K562 (cell line): ENCODE measurements around the gene SCAMP5. TPM values are rescaled to one million over a fixed set of nuclear protein-coding genes. Genes with fewer than 3 reads are reported as not detected.

Experiments
- ATAC-seq: fragments of 200-7000 bp; cut with Tn5 transposase; 3 replicates; pipeline ENCODE4 v1.9.1; 2020; ENCODE audit warnings: moderate library complexity
- BruUV-seq: library from RNA; stranded (reverse); fragments of 400-500 nt; replicated peaks from 2 replicates; lab custom pipeline; 2021; lab: Mats Ljungman, UMichigan
- CTCF ChIA-PET: fragments of 300-600 bp; formaldehyde crosslinking; extraction: SDS; loops from one replicate; lab custom pipeline; 2021; ENCODE audit warnings: low intra/inter-chr PET ratio; lab: Yijun Ruan, JAX
- POLR2A ChIA-PET: fragments of 300-600, 350-650 bp; sonication (Branson Sonifier 250); formaldehyde crosslinking; extraction: SDS; loops from one replicate; lab custom pipeline; 2021; ENCODE audit warnings: antibody characterized with exemption, inconsistent platforms; lab: Yijun Ruan, JAX
- DNase-seq, 4 experiments: peaks; one replicate each; pipeline versions ENCODE4 v3.0.0 to v3.0.0-alpha.2; 2011 to 2018; ENCODE audit warnings: low spot score in 3 of 4, mixed read lengths in 3 of 4; ENCODE audit errors: extremely low read depth in 1 of 4
- FAIRE-seq: peaks from 2 replicates; lab custom pipeline; 2011; peaks lifted over from hg19 to GRCh38; lab: Jason Lieb, UNC
- H2AFZ ChIP-seq: 2 replicates; pipeline ENCODE4 v1.6.0; 2011; ENCODE audit warnings: low read depth, low read length, control low read depth, inconsistent platforms
- H3K27ac ChIP-seq: fragments of 200-600 bp; 3 replicates; pipeline ENCODE4 v1.8.0; 2011; ENCODE audit warnings: low read depth, mild to moderate bottlenecking, control low read depth, inconsistent platforms, low read length, moderate library complexity, mixed read lengths; ENCODE audit errors: extremely low read depth
- H3K27me3 ChIP-seq, 2 experiments: fragments of 300-600 bp in 1 of 2; 2 replicates in 1 of 2; 3 replicates in 1 of 2; pipeline versions ENCODE4 v1.6.0 to v1.8.0; 2011; ENCODE audit warnings: inconsistent platforms in 2 of 2, low read length in 2 of 2, mild to moderate bottlenecking in 1 of 2, mixed read lengths in 1 of 2, moderate library complexity in 1 of 2; ENCODE audit not compliant: control insufficient read depth in 2 of 2, insufficient read depth in 2 of 2
- H3K36me3 ChIP-seq: fragments of 300-600 bp; 3 replicates; pipeline ENCODE4 v1.8.0; 2011; ENCODE audit warnings: mild to moderate bottlenecking, low read length, inconsistent platforms; ENCODE audit not compliant: control insufficient read depth, insufficient read depth
- H3K4me1 ChIP-seq, 2 experiments: fragments of 200-600 bp in 1 of 2; replicated peaks in 1 of 2; 2 replicates in 1 of 2; 3 replicates in 1 of 2; pipeline versions ENCODE4 v1.5.1 to v1.8.0; 2011; ENCODE audit warnings: inconsistent platforms in 2 of 2, low read length in 2 of 2, mild to moderate bottlenecking in 1 of 2, mixed read lengths in 1 of 2, moderate library complexity in 1 of 2; ENCODE audit not compliant: control insufficient read depth in 2 of 2, insufficient read depth in 2 of 2
- H3K4me2 ChIP-seq: 2 replicates; pipeline ENCODE4 v1.6.1; 2011; ENCODE audit warnings: low read length, control low read depth, inconsistent platforms, mixed read lengths; ENCODE audit not compliant: insufficient read depth
- H3K4me3 ChIP-seq: fragments of 200-600 bp; sonication (generic), shearing (Covaris generic); 2 replicates; pipeline ENCODE4 v1.5.1; 2016; ENCODE audit warnings: control low read depth, inconsistent platforms
- H3K79me2 ChIP-seq: fragments of 200-600 bp; 3 replicates; pipeline ENCODE4 v1.8.0; 2011; ENCODE audit warnings: low read length, inconsistent platforms; ENCODE audit not compliant: control insufficient read depth, insufficient read depth
- H3K9ac ChIP-seq, 2 experiments: 2 replicates each; pipeline versions ENCODE4 v1.6.0 to v1.6.1; 2011; ENCODE audit warnings: low read depth in 2 of 2, low read length in 2 of 2, control low read depth in 1 of 2, inconsistent platforms in 1 of 2, mild to moderate bottlenecking in 1 of 2, mixed read lengths in 1 of 2; ENCODE audit not compliant: insufficient read depth in 1 of 2
- H3K9me1 ChIP-seq: one replicate; pipeline ENCODE4 v1.6.0; 2011; ENCODE audit warnings: inconsistent platforms, mild to moderate bottlenecking, low read length, moderate library complexity; ENCODE audit not compliant: control insufficient read depth, insufficient read depth
- H3K9me3 ChIP-seq: replicated peaks from 2 replicates; pipeline ENCODE4 v1.5.1; 2011; ENCODE audit warnings: low read depth, low read length, inconsistent platforms; ENCODE audit not compliant: control insufficient read depth, insufficient read depth
- H4K20me1 ChIP-seq: replicated peaks from 2 replicates; pipeline ENCODE4 v1.6.1; 2011; ENCODE audit warnings: low read length, inconsistent platforms, mixed read lengths; ENCODE audit not compliant: control insufficient read depth, insufficient read depth
- CBFB ChIP-seq: sonication (generic); formaldehyde crosslinking; IDR thresholded peaks from 2 replicates; pipeline ENCODE4 v1.4.0; 2020; ENCODE audit warnings: mild to moderate bottlenecking, missing genetic modification reagents
- CEBPZ ChIP-seq: fragments of 150-350 bp; IDR thresholded peaks from 2 replicates; pipeline ENCODE4 v1.6.1; 2014; ENCODE audit warnings: low read depth, mild to moderate bottlenecking, low read length, borderline replicate concordance
- E4F1 ChIP-seq: fragments of 250-450 bp; sonication (Bioruptor Pico); IDR thresholded peaks from 2 replicates; pipeline ENCODE4 v1.5.0; 2021; ENCODE audit warnings: mild to moderate bottlenecking, borderline replicate concordance
- MLX ChIP-seq, 2 experiments: fragments of 450-650 bp in 1 of 2; sonication (generic) in 1 of 2; formaldehyde crosslinking; conservative IDR thresholded peaks; 2 replicates each; pipeline versions ENCODE4 v1.4.0 to v1.8.1; 2020 to 2022; ENCODE audit warnings: mild to moderate bottlenecking in 1 of 2, missing genetic modification reagents in 1 of 2
- RERE ChIP-seq: sonication (generic); formaldehyde crosslinking; IDR thresholded peaks from 2 replicates; pipeline ENCODE4 v1.8.0; 2023; ENCODE audit warnings: missing genetic modification reagents, mild to moderate bottlenecking, borderline replicate concordance
- TCFL5 ChIP-seq: fragments of 250-450 bp; sonication (Bioruptor Pico); conservative IDR thresholded peaks from 2 replicates; pipeline ENCODE4 v1.6.1; 2021; ENCODE audit warnings: mild to moderate bottlenecking, moderate library complexity, matching md5 sums
- ZNF655 ChIP-seq: fragments of 250-450 bp; sonication (Bioruptor Pico); IDR thresholded peaks from 2 replicates; pipeline ENCODE4 v1.5.0; 2021
- WGBS: fragments of 100-300 bp; shearing (Covaris generic); methylation state at CpG from one replicate; pipeline ENCODE4 v1.1.6; 2016; ENCODE audit warnings: low coverage, mixed read lengths; ENCODE audit not compliant: insufficient coverage; ENCODE audit errors: missing lambda C conversion rate; 5-methylcytosine and 5-hydroxymethylcytosine counted together
- in situ Hi-C: fragments of 300-500 bp; cut with MboI; formaldehyde crosslinking; loops from 4 replicates; pipeline ENCODE4 v1.15.0; 2018; ENCODE audit warnings: inconsistent platforms, mixed read lengths
- intact Hi-C: fragments of 100-400 bp; cut with micrococcal nuclease; formaldehyde crosslinking; loops from 2 replicates; pipeline ENCODE4 v1.14.2; 2022
- polyA plus RNA-seq, 8 experiments: library from polyadenylated mRNA; depleted of rRNA in 4 of 8; stranded (reverse) in 5 of 8; unstranded in 3 of 8; fragments of >200 nt; fragmentation: Nextera tagmentation in 2 of 8; fragmentation: Illumina TruSeq in 1 of 8; extraction: Ambion mirVana in 2 of 8; extraction: Trizol in 1 of 8; gene quantifications; 2 replicates each; pipeline versions ENCODE4 v1.2.1 to v1.2.3, GENCODE V29; 2011 to 2014; ENCODE audit warnings: inconsistent platforms in 1 of 8, missing spikeins in 1 of 8
- total RNA-seq, 7 experiments: library from RNA; depleted of rRNA in 6 of 7; stranded (reverse); fragments of >200 nt in 6 of 7; fragmentation: Illumina TruSeq in 2 of 7; extraction: Trizol in 2 of 7; gene quantifications; 2 replicates each; pipeline versions ENCODE4 v1.2.1 to v1.2.3, GENCODE V29; 2011 to 2021; ENCODE audit warnings: low replicate concordance in 1 of 7

The SCAMP5 gene
- total and polyA plus RNA-seq, 9 of the 15 experiments (the other 6 are each of a cell fraction or from before 2014, with no cell fraction given): 0.09 to 0.29 (median 0.19) TPM; not detected in 5

- ChIA-PET CTCF (no interaction called here), POLR2A (interaction anchor here (0.9 to 2.0 kb wide), 4 partner anchors 16 to 152 kb away, joined by 3 to 6 read pairs (median 4); partner anchors contain the start of gene C15orf39)
- Histone ChIP-seq H2AFZ (no peak overlapping the region), H3K9me1 (no peaks in the 10 kb centered on the region), H3K4me3 (no peak overlapping the region), H3K9me3 (no peaks in the 10 kb centered on the region), H3K4me1 (peaks cover 19 to 28% of the 10 kb centered on the region in 2 experiments), H3K4me2 (no peak overlapping the region), H3K36me3 (peaks cover 9% of the 10 kb centered on the region; the same call in 1 of the 3 replicates), H3K27me3 (no peaks in the 10 kb centered on the region), H3K9ac (no peak overlapping the region; a peak in 1 of 4 replicates), H3K27ac (no peak overlapping the region), H4K20me1 (no peaks in the 10 kb centered on the region), H3K79me2 (no peaks in the 10 kb centered on the region)
- DNase-seq: no peak
- no TSS peak for BruUV-seq
- 83% methylated on average over 1 of the region's 2 CpGs for WGBS
- intact Hi-C loops: no loop called here
- no peak for ATAC-seq
- in situ Hi-C loops: no loop called here
- FAIRE-seq: no peak
- no peak for TF ChIP-seq TCFL5 (CRISPR knock-in tag)
- no peak for TF ChIP-seq CBFB (CRISPR knock-in tag)
- TF ChIP-seq CEBPZ: no peak
- no peak for TF ChIP-seq RERE (CRISPR knock-in tag)
- no peak for TF ChIP-seq ZNF655 (CRISPR knock-in tag)
- TF ChIP-seq E4F1: no peak
- no peak for TF ChIP-seq MLX (CRISPR knock-in tag; conservative IDR thresholded peaks at IDR 0.05)
Observed at GRCh38 chr15:75050283-75050682, 54.9 kb downstream of the SCAMP5 start.
